ENCODE measurements around the gene ZNF558.

- TF ChIP-seq CTCF (conservative IDR thresholded peaks at IDR 0.05; ENCODE audit: low read depth, low read length) (no peak), EZH2 (IDR thresholded peaks at IDR 0.05; ENCODE audit: borderline replicate concordance, low read depth, low read length, poor library complexity, severe bottlenecking) (no peak)
Observed at GRCh38 chr19:8866344-8866743, 34.2 kb upstream of the ZNF558 start.

Data from A673 (cell line).